Measurements from ENCODE around the gene FRK. TPM values are rescaled to one million over a fixed set of nuclear protein-coding genes. Genes with fewer than 3 reads are reported as not detected.

FRK gene
- total RNA-seq, 4 donors from 2014 or later = 0.24 to 1.9 (median 1.5) TPM

GRCh38 chr6:116010386-116010785 is 50.3 kb downstream of the FRK start:
- ATAC-seq (ENCODE audit: low FRiP score) (no peak), DNase-seq (ENCODE audit: low spot score) (no peak)
- no peak for TF ChIP-seq CTCF (IDR thresholded peaks at IDR 0.05)

GRCh38 chr6:116008470-116009243 is 52.0 kb downstream of the FRK start:
- ATAC-seq (ENCODE audit: low FRiP score) = no peak
- no peak for TF ChIP-seq CTCF (IDR thresholded peaks at IDR 0.05)
- DNase-seq (ENCODE audit: low spot score) = no peak

- ATAC-seq (ENCODE audit: low FRiP score) (no peak), DNase-seq (ENCODE audit: low spot score) (no peak)
- no peak for TF ChIP-seq CTCF (IDR thresholded peaks at IDR 0.05)
These were observed 55.6 kb downstream of the FRK start for GRCh38 chr6:116004841-116005815.

- no peak for TF ChIP-seq CTCF (IDR thresholded peaks at IDR 0.05)
- DNase-seq (ENCODE audit: low spot score) = no peak
- no peak for ATAC-seq (ENCODE audit: low FRiP score)
These were observed 57.0 kb downstream of the FRK start for GRCh38 chr6:116003668-116004067.

- no peak for DNase-seq (ENCODE audit: low spot score)
- TF ChIP-seq CTCF (IDR thresholded peaks at IDR 0.05) = no peak
- no peak for ATAC-seq (ENCODE audit: low FRiP score)
These were observed 57.9 kb downstream of the FRK start for GRCh38 chr6:116002756-116003155.

- ATAC-seq (ENCODE audit: low FRiP score) (no peak), DNase-seq (ENCODE audit: low spot score) (no peak)
- no peak for TF ChIP-seq CTCF (IDR thresholded peaks at IDR 0.05)
These were observed 61.5 kb downstream of the FRK start for GRCh38 chr6:115999235-115999634.

Measured in omental fat pad (tissue), 4 donors.